Measurements from ENCODE around the gene HSPG2.

HSPG2 gene

GRCh38 chr1:21879928-21880618 is 57.0 kb downstream of the HSPG2 start:
- no peak for DNase-seq (ENCODE audit: low read depth in 2 of 2)

- DNase-seq (ENCODE audit: low read depth in 2 of 2), result no peak
These were observed 58.2 kb downstream of the HSPG2 start for GRCh38 chr1:21878840-21879478.

- DNase-seq (ENCODE audit: low read depth in 2 of 2), result no peak
These were observed 58.9 kb downstream of the HSPG2 start for GRCh38 chr1:21878009-21878773.

- no peak for DNase-seq (ENCODE audit: low read depth in 2 of 2)
These were observed 60.8 kb downstream of the HSPG2 start for GRCh38 chr1:21876267-21876666.

- DNase-seq (ENCODE audit: low read depth in 2 of 2), result no peak
These were observed 61.5 kb downstream of the HSPG2 start for GRCh38 chr1:21875621-21876063.

GRCh38 chr1:21874778-21875547 is 62.1 kb downstream of the HSPG2 start:
- DNase-seq (ENCODE audit: low read depth in 2 of 2), result no peak

GRCh38 chr1:21874328-21874727 is 62.8 kb downstream of the HSPG2 start:
- DNase-seq (ENCODE audit: low read depth in 2 of 2), result no peak

- DNase-seq (ENCODE audit: low read depth in 2 of 2), result no peak
These were observed 63.3 kb downstream of the HSPG2 start for GRCh38 chr1:21873761-21874160.

- DNase-seq (ENCODE audit: low read depth in 2 of 2), result no peak
These were observed 63.9 kb downstream of the HSPG2 start for GRCh38 chr1:21873174-21873573.

- DNase-seq (ENCODE audit: low read depth in 2 of 2), result no peak
These were observed 64.5 kb downstream of the HSPG2 start for GRCh38 chr1:21872445-21873079.

GRCh38 chr1:21871943-21872342 is 65.2 kb downstream of the HSPG2 start:
- DNase-seq (ENCODE audit: low read depth in 2 of 2), result no peak

GRCh38 chr1:21870611-21871010 is 66.5 kb downstream of the HSPG2 start:
- DNase-seq (ENCODE audit: low read depth in 2 of 2), result no peak

GRCh38 chr1:21869620-21870121 is 67.4 kb downstream of the HSPG2 start:
- no peak for DNase-seq (ENCODE audit: low read depth in 2 of 2)

- no peak for DNase-seq (ENCODE audit: low read depth in 2 of 2)
These were observed 68.1 kb downstream of the HSPG2 start for GRCh38 chr1:21868941-21869454.

GRCh38 chr1:21868482-21868881 is 68.6 kb downstream of the HSPG2 start:
- no peak for DNase-seq (ENCODE audit: low read depth in 2 of 2)

- no peak for DNase-seq (ENCODE audit: low read depth in 2 of 2)
These were observed 69.6 kb downstream of the HSPG2 start for GRCh38 chr1:21867451-21867996.

GRCh38 chr1:21866707-21867043 is 70.4 kb downstream of the HSPG2 start:
- DNase-seq (ENCODE audit: low read depth in 2 of 2), result no peak

- DNase-seq (ENCODE audit: low read depth in 2 of 2), result no peak
These were observed 71.0 kb downstream of the HSPG2 start for GRCh38 chr1:21865943-21866706.

GRCh38 chr1:21865609-21865942 is 71.5 kb downstream of the HSPG2 start:
- no peak for DNase-seq (ENCODE audit: low read depth in 2 of 2)

GRCh38 chr1:21864730-21865129 is 72.4 kb downstream of the HSPG2 start:
- no peak for DNase-seq (ENCODE audit: low read depth in 2 of 2)
